Measurements from ENCODE around the gene MOSPD3. TPM values are rescaled to one million over a fixed set of nuclear protein-coding genes. Genes with fewer than 3 reads are reported as not detected.

MOSPD3 gene
- total RNA-seq, 6 experiments from 2014 or later, result 8.6 to 19.3 (median 13.9) TPM

- WGBS (ENCODE audit: insufficient coverage, low coverage, low lambda C conversion rate, missing lambda C conversion rate), result 52% methylated on average over 3 of the region's 11 CpGs
- Histone ChIP-seq H3K9me3 (no peaks in the 10 kb centered on the region), H3K27me3 (no peaks in the 10 kb centered on the region), H3K4me1 (peaks cover 0 to 61% (median 28%) of the 10 kb centered on the region in 4 donors), H3K27ac (peak overlapping the region in 2 of 3 donors; percentile 27 to 96), H3K36me3 (peaks cover 0 to 44% (median 20%) of the 10 kb centered on the region in 4 donors), H3K4me3 (no peak overlapping the region)
- DNase-seq, result peak in 2 of 3 donors; percentile 42 to 82
- intact Hi-C loops (cut with DNase I), result loop anchor here in 1 of 2 donors (10.0 kb wide), 1 partner anchor 130 kb away; the partner anchor contains the start of gene GIGYF1
- peak in 1 of 4 donors; percentile 1 for ATAC-seq
- TF ChIP-seq CTCF (IDR thresholded peaks at IDR 0.05) (no peak), POLR2A (IDR thresholded peaks at IDR 0.05) (no peak)
Observed at GRCh38 chr7:100565133-100565571, 47.2 kb upstream of the MOSPD3 start.

- Histone ChIP-seq H3K27me3 (no peaks in the 10 kb centered on the region), H3K9me3 (no peaks in the 10 kb centered on the region), H3K4me3 (peak overlapping the region in 1 of 3 donors; percentile 14), H3K27ac (peak overlapping the region in 2 of 3 donors; percentile 90 to 96), H3K4me1 (peaks cover 0 to 67% (median 32%) of the 10 kb centered on the region in 4 donors), H3K36me3 (peaks cover 0 to 35% (median 18%) of the 10 kb centered on the region in 4 donors)
- 48% methylated on average over 4 of the region's 6 CpGs for WGBS (ENCODE audit: insufficient coverage, low coverage, low lambda C conversion rate, missing lambda C conversion rate)
- ATAC-seq, result no peak
- DNase-seq, result peak in 1 of 3 donors; percentile 81
- no peak for TF ChIP-seq CTCF (IDR thresholded peaks at IDR 0.05)
- peak; percentile 26 for TF ChIP-seq POLR2A (IDR thresholded peaks at IDR 0.05)
- intact Hi-C loops (cut with DNase I), result loop anchor here in 1 of 2 donors (10.0 kb wide), 1 partner anchor 129 kb away; the partner anchor contains the start of gene GIGYF1
Observed at GRCh38 chr7:100566018-100566531, 46.3 kb upstream of the MOSPD3 start.

GRCh38 chr7:100567031-100567730, 45.2 kb upstream of the MOSPD3 start:
- intact Hi-C loops (cut with DNase I), result loop anchor here in 1 of 2 donors (10.0 kb wide), 1 partner anchor 128 kb away; the partner anchor contains the start of gene GIGYF1
- H3K27me3 ChIP-seq, result no peaks in the 10 kb centered on the region
- peak overlapping the region in 1 of 3 donors; percentile 9 for H3K4me3 ChIP-seq
- no peak for TF ChIP-seq POLR2A (IDR thresholded peaks at IDR 0.05)
- TF ChIP-seq CTCF (IDR thresholded peaks at IDR 0.05), result no peak
- peak overlapping the region; percentile 63 to 96 (median 90) for H3K27ac ChIP-seq
- no peak for ATAC-seq
- no peaks in the 10 kb centered on the region for H3K9me3 ChIP-seq
- DNase-seq, result no peak
- WGBS (ENCODE audit: insufficient coverage, low coverage, low lambda C conversion rate, missing lambda C conversion rate), result 56% methylated on average over 5 of the region's 12 CpGs
- H3K4me1 ChIP-seq, result peaks cover 0 to 70% (median 34%) of the 10 kb centered on the region in 4 donors
- H3K36me3 ChIP-seq, result peaks cover 0 to 24% (median 11%) of the 10 kb centered on the region in 4 donors

GRCh38 chr7:100567751-100568175, 44.6 kb upstream of the MOSPD3 start:
- DNase-seq (peak; percentile 71 to 87 (median 85)), ATAC-seq (peak; percentile 17 to 27 (median 24))
- H3K36me3 ChIP-seq, result peaks cover 0 to 19% (median 8%) of the 10 kb centered on the region in 4 donors
- TF ChIP-seq POLR2A (IDR thresholded peaks at IDR 0.05), result no peak
- TF ChIP-seq CTCF (IDR thresholded peaks at IDR 0.05), result no peak
- WGBS (ENCODE audit: insufficient coverage, low coverage, low lambda C conversion rate, missing lambda C conversion rate), result 0% methylated on average over 1 of the region's 3 CpGs
- intact Hi-C loops (cut with DNase I), result loop anchor here in 1 of 2 donors (10.0 kb wide), 1 partner anchor 127 kb away; the partner anchor contains the start of gene GIGYF1
- H3K4me3 ChIP-seq, result peak overlapping the region in 1 of 3 donors; percentile 9
- H3K4me1 ChIP-seq, result peaks cover 0 to 70% (median 34%) of the 10 kb centered on the region in 4 donors
- no peaks in the 10 kb centered on the region for H3K27me3 ChIP-seq
- H3K9me3 ChIP-seq, result no peaks in the 10 kb centered on the region
- H3K27ac ChIP-seq, result peak overlapping the region; percentile 63 to 96 (median 90)
